ENCODE data around the gene MRGPRG.

MRGPRG gene

DNA sequence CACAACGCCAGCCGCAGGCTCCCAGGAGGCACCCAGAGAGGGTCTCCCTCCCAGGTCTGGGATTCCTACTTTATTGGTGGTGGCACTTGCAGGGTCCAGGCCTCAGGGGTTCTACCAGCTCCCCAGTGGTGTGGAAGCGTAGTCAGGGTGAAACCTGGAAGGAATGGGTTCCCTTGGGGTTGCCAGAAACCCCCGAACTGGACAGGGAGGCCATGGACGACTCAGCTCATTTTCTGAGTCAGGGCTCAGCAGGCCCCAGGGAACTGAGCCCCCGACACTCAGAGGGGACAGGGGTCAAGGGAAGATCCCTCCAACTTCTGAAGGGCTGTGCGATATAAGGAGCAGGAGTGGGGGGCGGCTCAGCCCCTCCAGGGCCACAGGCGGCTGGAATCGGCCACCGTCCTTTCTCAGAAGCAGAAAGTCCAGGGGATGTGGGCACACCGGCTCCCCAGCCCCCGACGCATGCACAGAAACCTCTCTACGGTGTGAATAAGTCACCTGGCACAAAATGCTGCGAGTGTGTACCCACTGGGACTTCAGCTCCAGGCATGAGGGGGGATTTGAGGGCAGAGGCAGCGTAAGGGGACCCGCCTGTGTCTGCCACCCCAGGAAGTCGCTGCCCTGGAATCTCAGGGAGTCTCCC, 25.1 kb downstream of the MRGPRG start:
- DNase-seq = no peak

DNA sequence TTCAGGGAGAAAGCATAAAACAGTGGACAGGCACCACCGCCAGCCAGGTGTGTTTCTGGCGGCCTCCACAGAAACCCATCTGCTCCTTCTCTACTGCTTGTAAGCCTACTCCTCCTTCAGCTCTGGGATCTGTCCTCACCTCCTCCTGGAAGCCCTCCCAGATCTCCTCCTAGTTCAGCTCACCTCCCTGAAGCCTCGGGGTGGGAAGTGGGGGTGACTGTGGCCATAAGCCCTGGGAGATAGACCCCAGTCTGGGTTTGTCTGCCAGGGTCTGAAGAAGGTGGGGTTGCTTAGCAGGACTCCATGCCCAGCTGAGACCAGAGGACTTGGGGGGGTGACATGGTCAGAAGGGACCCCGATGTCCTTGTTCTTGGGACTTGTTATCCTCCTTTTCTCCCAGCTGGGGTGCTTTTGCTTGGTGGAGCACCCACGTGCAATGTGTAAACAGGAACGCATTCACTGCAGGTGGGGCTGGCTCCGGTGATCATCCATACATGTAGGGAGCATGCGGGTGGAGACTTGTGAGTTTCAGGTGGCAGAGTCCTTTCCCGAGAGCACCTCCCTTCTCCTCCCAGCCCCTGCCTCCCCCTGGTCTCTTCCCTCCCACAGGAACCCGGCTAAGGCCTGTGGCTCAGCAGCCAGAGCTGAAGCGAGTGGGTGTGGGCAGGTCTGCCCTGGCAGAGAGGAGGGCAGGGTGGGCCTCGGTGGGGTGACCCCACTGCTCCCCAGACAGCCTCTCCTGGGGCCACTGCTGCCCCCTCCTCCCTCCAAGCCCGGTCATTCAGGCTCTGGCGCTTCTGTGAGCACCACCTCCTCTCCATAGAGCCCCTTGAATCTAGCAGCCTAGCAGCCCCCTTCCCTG, 25.9 kb downstream of the MRGPRG start:
- no peak for DNase-seq

DNA sequence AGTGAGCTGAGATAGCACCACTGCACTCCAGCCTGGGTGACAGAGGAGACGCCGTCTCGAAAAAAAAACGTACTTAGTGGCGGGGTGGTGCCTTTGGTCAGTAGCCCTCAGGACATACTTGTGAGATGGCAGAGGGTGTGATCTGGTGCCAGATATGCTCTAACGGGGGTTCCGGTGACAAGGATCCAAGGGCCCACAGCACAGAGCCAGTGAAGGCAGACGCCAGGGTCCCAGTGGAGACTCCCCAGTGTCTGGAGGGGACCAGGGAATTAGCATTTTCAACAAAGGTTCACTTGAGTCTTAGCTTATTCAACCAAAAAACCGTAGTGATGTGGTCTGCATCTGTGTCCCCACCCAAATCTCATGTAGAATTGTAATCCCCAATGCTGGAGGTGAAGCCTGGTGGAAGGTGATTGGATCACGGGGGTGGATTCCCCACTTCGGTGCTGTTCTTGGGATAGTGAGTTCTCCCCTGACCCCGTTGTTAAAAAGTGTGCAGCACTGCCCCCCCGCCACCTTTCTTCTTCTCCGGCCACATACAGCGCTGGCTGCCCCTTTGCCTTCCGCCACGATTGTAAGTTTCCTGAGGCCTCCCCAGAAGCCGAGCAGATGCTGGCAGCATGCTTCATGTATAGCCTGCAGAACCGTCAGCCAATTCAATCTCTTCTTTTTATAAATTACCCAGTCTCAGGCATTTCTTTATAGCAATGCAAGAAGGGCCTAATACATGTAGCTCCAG, 26.9 kb downstream of the MRGPRG start:
- DNase-seq = no peak

DNA sequence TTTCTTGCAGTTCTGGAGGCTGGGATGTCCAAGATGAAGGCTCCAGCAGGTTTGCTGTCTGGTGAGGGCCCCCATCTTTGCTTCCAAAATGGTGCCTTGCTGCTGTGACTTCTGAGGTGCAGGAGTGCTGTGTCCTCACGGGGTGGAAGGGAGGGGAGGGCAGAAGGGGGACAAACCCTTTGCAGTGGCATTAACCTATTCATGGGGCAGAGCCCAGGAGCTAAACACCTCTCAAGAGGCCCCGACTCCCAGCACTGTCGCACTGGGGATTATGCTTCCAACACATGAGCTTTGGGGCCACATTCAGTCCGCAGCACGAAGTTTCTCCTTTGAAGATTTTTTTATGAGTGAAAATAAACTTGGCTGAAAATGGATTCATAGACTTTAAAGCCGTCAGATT, 28.0 kb downstream of the MRGPRG start:
- DNase-seq = no peak

DNA sequence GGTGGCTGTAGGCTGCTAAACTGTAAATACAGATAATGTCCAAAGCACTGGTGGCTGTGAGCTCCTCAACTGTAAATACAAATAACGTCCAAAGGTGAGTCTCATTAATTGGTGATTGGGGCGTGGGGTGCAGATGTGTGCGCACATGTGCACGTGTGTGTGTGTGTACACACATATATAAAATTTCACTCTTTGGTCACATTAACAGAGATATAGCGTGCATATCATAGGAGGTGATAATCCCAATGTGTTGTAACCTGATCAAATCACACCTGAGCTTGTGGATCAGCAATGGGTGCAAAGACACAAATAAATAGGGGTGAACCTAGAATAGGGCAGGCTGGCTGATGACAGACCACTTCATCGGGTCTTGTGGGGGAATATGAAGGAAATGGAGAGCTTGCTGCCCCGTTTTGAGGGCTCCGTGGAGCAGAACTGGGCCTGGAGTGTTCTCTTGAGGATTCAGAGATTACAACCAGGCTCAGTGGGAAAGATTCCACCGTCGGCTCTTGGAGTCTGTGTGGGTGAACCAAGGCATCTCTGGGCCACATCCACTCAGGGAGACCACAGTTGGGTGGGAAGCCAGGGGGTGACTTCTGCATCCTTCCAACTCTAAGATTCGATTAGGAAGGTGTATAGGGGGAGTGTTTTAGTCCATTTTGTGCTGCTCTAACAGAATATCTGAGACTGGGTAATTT, 28.6 kb downstream of the MRGPRG start:
- no peak for DNase-seq

DNA sequence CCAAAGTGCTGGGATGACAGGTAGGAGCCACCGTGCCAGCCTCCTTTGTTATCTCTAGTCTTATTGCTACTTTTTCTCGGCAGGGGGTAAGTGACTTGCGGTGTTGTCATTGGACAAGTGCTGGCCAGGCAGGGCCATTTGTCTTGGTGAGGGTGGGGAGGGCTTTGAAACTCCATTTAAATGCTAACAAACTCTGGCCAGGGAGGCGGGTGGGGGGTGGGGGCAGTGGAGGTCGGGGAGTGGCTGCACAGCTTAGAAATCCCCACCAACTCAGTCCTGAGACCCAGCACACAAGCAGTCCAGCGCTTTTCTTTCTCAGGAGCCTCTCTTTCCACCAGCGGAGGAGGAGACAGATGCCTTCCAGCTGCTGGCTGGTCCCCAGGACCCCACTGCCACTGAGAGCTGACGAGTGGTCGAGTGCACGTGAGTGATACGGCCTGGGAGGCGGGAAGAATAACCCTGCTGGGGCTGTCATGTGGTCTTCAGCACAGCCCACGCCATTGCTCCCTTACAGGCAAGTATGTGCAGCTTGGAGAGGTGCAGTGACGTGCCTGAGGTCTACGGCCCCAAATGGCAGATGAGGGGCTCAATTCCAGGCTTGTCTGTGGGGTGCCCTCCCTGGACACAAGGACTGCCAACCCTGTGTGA, 29.3 kb downstream of the MRGPRG start:
- no peak for DNase-seq

DNA sequence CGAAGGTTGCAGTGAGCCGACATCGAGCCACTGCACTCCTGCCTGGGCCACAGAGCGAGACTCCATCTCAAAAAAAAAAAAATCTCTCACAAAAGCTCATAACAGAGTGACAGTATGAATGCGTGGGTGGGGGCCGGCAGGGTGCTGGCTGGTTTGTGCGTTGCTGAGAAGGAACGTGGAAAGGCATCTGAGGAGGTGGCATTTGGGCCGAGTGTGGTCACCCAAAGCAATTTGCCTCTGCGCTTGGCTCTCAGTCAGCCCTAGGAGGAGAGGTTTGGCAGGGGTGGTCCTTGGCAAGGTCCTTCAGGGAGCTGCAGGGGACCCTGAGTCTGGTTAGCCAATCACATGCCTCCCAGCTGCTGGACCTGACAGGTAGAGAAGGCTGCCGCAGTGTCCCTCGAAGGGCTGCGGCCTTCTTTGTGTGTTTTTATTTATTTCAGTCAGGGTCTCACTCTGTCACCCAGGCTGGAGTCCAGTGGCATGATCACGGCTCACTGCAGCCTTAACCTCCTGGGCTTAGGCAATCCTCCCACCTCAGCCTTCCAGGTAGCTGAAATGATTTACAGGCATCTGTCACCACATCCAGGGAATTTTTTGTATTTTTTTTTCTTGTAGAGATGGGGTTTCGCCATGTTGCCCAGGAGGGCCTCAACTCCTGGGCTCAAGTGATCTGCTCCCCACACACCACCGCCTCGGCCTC, 30.0 kb downstream of the MRGPRG start:
- no peak for DNase-seq

DNA sequence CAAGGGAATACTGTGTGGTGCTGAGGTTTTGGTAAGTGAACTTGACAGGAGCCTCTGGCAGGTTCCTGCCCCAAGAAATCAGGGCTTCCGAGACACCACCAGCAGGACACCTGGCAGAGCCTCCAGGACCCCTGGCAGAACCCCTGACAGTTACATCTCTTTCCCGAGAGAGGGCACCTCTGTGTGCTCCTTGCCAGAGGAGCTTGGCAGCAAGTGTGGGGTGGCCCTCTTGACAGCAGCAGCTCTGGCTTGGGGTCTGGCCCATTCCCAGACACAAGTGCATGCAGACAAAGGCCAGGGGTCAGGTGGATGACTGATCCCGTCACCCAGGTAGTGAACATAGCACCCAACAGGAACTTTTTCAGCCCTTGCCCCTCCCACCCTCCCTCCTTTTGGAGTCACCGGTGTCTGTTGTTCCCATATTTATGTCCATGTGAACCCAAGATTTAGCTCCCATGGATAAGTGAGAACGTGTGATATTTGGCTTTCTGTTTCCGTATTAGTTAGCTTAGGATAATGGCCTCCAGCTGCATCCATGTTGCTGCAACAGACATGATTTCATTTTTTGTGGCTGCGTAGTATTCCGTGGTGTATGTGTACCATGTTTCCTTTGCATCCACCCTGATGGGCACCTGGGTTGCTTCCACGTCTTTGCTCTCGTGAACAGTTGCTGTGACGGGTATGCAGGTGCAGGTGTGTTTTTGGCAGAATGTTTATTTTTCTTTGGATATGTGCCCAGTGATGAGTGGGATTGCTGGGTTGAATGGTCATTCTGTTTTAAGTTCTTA, 32.3 kb downstream of the MRGPRG start:
- no peak for DNase-seq

DNA sequence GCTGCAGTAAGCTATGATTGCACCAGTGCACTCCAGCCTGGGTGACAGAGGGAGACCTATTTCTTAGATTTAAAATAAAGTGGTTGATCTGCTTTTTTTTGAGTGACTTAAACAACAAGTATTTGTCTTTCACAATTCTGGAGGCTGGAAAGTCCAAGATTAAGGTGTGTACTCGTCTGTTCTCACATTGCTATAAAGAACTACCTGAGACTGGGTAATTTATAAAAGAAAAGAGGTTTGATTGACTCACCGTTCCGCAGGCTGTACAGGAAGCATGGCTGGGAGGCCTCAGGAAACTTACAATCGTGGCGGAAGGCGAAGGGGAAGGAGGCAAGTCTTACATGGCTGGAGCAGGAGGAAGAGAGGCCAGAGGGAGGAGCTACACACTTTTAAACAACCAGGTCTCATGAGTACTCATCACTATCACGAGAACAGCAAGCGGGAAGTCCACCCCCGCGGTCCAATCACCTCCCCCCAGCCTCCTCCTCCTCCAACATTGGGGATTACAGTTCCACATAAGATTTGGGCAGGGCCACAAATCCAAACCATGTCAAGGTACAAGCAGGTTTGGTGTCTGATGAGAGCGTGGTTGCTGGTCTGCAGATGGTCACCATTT, 33.8 kb downstream of the MRGPRG start:
- no peak for DNase-seq

DNA sequence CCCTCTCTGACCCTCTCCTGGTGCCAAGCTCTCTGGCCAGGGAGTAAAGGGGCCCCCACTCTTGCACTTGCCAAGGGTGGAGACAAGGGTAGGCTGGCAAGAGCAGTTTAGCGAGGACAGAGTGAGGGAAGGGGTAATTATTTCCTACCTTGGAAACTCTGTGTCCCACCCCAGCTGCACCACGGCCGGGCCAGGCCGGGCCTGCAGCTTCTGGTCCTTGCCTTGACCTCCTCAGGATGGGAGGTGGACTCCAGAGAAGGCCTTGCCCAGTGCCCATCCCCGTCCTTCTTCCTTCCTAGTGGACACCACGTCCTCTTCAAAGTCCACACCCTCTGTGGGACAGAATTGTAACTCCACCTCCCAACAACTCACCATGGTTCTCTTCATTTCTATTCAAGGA, 35.1 kb downstream of the MRGPRG start:
- no peak for DNase-seq

DNA sequence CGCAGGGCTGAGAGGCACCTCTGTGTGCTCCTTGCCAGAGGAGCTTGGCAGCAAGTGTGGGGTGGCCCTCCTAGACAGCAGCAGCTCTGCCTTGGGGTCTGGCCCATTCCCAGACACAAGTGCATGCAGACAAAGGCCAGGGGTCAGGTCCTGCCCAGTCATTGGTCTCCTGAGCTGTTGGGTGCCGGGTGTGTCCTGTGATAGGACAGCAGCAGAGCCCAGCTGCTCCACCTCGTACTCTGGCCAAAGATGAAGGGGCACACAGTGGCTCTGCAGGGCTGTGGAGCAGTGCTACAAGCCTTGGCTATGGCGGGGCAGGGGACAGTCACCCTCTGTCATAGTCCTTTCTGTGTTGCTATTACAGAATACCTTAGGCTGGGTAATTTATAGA, 36.2 kb downstream of the MRGPRG start:
- DNase-seq = no peak

DNA sequence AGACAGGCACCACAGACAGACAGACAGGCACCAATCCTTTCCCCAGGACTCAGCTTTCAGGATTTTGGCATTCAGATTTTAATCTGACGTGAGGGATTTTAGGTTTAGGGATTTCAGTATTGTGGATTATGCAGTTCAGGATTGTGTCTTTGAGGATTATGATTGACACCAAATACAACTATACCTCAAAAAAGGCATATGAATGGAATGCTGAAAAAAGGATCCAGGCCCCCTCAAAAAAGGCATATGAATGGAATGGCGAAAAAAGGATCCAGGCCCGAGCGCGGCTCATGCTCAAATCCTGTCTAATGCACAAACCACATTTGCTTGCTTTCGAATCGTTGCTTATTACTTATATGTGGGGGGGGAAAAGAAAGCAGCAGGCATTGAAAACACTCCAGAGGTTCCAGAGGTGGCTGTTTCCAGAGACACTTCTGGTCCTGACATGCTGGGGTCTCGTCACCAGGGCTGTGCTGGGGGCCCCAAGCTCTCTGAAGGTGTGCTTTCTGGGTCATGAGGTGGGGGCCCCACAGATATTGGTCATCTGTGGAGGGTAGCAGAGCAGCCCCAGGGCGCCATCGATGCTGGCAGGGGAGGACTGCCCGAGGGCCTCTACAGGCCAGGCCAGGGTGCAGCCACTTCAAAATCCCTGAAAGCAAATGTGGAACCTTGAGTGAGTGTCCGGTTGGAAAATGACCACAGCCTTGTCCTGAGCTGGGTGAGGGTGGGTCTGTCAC, 36.7 kb downstream of the MRGPRG start:
- DNase-seq = no peak

DNA sequence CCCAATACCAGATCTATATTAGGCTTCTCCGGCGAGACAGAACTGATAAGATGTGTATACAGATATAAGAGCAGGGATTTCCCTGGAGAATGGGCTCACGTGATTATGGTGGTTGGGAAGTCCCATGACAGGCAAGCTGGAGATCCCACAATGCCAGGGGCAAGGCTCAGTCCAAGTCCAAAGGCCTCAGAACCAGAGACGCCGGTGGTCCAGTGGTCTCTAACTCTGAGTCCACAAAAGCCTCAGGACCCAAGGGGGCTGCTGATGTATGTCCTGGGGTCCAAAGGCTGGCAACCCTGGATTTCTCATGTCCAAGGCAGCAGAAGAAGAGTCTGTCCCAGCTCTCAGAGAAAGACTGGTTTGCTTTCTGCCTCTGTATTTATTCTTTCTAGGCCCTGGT, 37.7 kb downstream of the MRGPRG start:
- DNase-seq = no peak

DNA sequence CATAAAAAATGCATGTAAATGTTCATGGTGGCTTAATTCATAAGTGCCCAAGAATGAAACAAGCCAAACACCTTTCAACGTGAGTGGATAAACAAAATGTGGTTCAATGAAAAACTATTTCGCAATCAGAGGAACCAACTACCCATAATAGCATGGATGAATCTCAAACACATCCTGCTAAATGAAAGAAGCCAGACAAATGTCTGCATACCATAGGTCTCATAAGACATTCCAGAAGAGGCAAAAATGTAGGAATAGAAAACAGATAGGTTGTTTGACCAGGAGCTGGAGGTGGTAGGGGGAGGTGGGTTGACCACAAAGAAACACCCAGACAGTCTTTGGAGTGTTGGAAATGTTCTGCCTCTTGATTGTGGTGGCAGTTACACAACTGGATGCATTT, 40.3 kb downstream of the MRGPRG start:
- DNase-seq = no peak

DNA sequence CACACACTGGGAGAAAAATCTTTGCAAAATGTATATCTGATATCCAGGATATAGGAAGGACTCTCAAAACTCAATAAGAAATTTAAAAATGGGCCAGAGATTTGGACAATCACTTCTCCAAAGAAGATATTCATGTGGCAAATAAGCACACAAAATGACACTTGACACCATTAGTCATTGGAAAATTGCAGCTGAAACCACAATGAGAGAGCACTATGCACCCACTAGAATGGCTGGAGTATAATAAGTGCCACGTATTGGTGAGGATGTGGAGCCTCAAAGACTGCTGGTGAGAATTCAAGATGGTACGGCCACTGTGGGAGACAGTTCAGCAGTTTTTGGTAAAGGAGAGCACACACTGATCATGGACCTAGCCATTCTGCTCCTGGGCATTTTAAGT, 40.7 kb downstream of the MRGPRG start:
- DNase-seq = no peak

DNA sequence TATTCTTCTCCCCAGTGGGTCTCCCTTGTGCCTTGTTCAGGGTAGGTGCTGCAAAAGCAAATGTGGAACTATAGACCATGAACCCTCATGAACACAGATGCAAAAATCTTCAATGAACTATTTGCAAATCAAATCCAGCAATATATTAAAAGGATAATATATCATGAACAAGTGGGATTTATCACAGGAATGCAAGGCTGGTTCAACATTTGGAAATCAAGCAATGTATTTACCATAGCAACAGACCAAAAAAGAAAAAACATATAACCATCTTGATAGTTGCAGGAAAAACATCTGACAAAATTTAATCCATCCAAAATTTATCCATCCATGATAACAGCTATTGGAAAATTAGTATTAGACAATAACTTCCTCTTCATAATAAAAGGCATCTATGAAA, 42.1 kb downstream of the MRGPRG start:
- DNase-seq = no peak

DNA sequence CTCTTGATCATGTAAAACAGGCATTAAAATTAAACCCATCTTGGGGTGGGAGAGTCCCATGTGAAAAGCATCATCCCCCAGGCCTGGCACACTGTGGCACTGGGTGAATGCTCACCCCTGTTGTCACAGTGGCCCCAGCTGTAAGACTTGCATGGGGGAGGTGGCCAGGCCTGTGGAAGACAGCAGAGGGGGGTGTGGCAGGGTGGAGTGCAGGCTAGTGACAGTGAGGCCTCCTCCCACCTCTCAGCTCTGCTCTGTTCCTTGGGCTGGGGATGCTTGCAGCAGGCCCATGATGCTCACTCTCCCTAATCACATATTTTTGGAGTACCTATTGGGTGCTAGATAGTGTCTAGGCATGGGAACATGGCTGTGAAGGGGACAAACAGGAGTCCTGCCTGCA, 43.4 kb downstream of the MRGPRG start:
- DNase-seq = no peak

DNA sequence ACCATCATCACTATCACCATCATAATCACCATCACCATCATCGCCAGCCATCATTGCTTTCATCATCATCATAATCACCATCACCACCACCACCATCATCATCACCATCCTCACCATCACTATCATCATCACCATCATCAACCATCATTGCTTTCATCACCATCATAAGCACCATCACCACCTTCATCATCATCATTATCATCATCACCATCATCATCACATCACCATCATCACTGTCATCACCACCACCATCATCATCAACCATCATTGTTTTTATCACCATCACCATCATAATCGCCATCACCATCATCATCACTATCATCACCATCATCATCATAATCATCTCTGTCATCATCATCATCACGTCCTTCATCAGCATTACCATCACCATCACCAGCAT, 44.2 kb downstream of the MRGPRG start:
- no peak for DNase-seq

DNA sequence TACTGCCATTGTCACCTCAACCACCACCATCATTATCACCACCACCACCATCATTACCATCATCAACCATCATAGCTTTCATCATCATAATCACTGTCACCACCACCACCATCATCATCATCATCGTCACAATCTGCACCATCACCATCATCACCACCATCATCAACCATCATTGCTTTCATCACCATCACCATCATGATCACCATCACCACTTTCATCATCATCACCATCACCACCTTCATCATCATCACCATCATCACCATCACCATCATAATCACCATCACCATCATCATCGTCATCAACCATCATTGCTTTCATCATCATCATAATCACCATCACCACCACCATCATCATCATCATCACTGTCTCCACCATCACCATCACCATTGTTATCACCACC, 44.8 kb downstream of the MRGPRG start:
- DNase-seq = no peak

DNA sequence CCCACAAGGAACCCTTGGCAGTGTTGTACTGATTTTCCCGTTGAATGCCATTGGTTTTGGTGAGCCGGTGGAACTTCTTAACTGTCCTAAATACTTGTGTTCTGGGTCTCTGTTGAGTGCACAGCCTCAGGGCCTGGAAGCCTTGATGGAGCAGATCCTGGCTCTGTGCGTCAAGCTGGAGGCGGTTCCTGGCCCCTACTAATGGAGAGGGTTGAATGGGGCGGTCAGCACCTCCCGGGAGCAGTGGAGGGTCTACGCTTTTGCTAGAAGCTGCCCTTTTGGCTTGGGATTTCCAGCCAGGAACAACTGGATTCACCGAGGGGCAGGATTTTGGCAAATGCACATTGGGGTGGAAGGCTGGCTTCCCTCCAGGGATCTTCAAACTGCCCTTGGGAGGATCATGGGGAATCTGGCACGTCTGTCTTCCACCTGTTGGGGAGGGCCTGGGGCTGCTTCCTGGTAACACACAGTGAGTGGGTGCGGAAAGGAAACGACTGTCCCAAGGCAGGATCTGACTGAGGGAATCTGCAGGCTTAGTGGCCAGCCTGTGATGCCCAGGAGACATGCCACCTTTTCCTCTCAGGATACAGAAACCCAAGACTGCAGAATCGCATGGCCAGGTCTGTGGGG, 46.6 kb downstream of the MRGPRG start:
- no peak for DNase-seq
